ENCODE results near the gene RAD51B.
"Not testable (repeated sequence)": the region's sequence is repeated elsewhere in the genome, so short reads cannot be mapped to it uniquely, and the experiment has no call there.

The RAD51B gene

GRCh38 chr14:67978749-67979148 lies 159.2 kb downstream of the RAD51B start:
- no peak overlapping the region for H3K4me3 ChIP-seq (ENCODE audit: low read depth, low read length)

DNA sequence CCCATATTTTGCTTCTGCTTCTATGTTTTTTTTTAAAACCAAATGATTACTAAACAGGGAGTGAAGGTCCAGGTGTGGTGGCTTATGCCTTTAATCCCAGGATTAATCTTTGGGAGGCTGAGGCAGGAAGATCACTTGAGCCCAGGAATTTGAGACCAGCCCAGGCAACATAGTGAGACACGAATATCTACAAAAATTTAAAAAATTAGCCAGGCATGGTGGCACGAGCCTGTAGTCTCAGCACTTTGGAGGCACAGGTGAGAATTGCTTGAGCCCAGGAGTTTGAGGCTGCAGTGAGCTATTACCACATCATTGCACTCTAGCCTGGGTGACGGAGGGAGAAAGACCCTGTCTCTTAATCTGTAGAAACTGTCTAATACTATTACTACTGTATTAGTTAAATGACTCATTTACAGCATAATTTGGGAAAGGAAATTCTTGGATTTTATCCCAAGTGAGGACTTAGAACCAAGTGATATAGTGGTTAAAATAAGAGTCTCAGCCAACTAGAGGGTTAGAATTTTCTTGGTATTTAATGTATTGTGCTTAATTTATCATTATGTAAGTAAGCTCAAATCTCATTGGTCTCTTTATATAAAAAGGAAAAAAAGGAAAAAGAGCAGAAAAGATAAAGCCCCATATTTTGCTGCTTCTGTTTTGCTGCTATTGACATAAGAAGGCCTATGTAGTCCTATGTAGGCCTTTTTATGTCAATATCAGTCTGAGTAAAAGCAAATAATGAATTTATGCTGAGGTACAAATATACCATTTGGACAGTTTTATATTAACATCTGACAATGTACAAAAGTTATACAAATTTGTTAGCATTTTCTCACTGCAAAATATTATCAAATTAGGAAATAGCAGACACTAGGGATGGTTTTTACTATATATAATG lies 163.4 kb downstream of the RAD51B start:
- no peak overlapping the region for H3K4me3 ChIP-seq (ENCODE audit: low read depth, low read length)
- TF ChIP-seq, protein P1, sequence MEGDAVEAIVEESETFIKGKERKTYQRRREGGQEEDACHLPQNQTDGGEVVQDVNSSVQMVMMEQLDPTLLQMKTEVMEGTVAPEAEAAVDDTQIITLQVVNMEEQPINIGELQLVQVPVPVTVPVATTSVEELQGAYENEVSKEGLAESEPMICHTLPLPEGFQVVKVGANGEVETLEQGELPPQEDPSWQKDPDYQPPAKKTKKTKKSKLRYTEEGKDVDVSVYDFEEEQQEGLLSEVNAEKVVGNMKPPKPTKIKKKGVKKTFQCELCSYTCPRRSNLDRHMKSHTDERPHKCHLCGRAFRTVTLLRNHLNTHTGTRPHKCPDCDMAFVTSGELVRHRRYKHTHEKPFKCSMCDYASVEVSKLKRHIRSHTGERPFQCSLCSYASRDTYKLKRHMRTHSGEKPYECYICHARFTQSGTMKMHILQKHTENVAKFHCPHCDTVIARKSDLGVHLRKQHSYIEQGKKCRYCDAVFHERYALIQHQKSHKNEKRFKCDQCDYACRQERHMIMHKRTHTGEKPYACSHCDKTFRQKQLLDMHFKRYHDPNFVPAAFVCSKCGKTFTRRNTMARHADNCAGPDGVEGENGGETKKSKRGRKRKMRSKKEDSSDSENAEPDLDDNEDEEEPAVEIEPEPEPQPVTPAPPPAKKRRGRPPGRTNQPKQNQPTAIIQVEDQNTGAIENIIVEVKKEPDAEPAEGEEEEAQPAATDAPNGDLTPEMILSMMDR (IDR thresholded peaks at IDR 0.05; ENCODE audit: borderline replicate concordance, insufficient read depth, low read depth, low read length), result no peak

More at GRCh38 chr14:67978749-67979148, 159.2 kb downstream of the RAD51B start:
- TF ChIP-seq, protein P1 (IDR thresholded peaks at IDR 0.05; ENCODE audit: borderline replicate concordance, insufficient read depth, low read depth, low read length), result no peak

- H3K4me3 ChIP-seq (ENCODE audit: low read depth, low read length), result no peak overlapping the region
- TF ChIP-seq, protein P1 (IDR thresholded peaks at IDR 0.05; ENCODE audit: borderline replicate concordance, insufficient read depth, low read depth, low read length), result no peak
These were observed 164.7 kb downstream of the RAD51B start for GRCh38 chr14:67984274-67984673.

DNA sequence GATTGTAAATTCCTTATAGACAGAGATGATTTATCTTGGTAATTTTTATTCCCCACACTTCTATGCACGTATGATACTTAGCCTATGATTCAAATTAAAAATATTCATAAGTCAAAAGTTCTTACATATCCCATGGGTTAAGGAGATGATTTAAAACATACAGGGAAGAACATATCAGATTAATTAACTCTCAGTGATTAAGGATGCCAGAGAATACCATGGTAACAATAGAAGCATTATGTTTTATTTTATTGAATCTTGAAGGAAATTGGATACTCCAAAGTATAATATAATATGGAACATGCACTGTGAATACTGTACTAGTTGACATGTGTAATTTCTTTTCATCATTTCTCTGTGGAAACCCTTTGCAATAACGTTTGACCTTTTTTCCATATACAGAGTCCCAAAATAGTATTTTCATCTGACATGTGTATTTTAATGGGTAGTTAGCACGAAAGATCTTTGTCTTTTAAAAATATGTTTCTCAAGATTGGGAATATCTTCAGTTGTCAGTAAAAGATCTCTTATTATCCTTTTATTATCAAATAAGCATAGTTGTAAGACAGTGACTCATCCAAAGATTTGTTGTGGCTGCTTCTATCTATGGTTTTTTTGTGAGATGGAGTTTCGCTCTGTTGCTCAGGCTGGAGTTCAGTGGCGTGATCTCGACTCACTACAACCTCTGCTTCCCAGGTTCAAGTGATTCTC lies 166.7 kb downstream of the RAD51B start:
- TF ChIP-seq, protein P1 (IDR thresholded peaks at IDR 0.05; ENCODE audit: borderline replicate concordance, insufficient read depth, low read depth, low read length), result no peak
- no peak overlapping the region for H3K4me3 ChIP-seq (ENCODE audit: low read depth, low read length)

- TF ChIP-seq, protein P1 (IDR thresholded peaks at IDR 0.05; ENCODE audit: borderline replicate concordance, insufficient read depth, low read depth, low read length), result no peak
- H3K4me3 ChIP-seq (ENCODE audit: low read depth, low read length), result no peak overlapping the region
These were observed 168.0 kb downstream of the RAD51B start for GRCh38 chr14:67987606-67988005.

- not testable (repeated sequence) for H3K4me3 ChIP-seq (ENCODE audit: low read depth, low read length)
These were observed 168.6 kb downstream of the RAD51B start for GRCh38 chr14:67988210-67988609.

- no peak overlapping the region for H3K4me3 ChIP-seq (ENCODE audit: low read depth, low read length)
- TF ChIP-seq, protein P1 (IDR thresholded peaks at IDR 0.05; ENCODE audit: borderline replicate concordance, insufficient read depth, low read depth, low read length), result no peak
These were observed 171.0 kb downstream of the RAD51B start for GRCh38 chr14:67990576-67990975.
